Astrocyte of the spinal cord (primary cell): ENCODE measurements around the gene VAV3.

Experiments
- DNase-seq: peaks from one replicate; pipeline ENCODE4 v3.0.0; 2011; ENCODE audit warnings: low read depth, low spot score
- H3K4me3 ChIP-seq: 2 replicates; pipeline ENCODE4 v1.5.1; 2011; ENCODE audit warnings: low read depth, mild to moderate bottlenecking, low read length, moderate library complexity
- CTCF ChIP-seq: IDR thresholded peaks from 2 replicates; pipeline ENCODE4 v1.5.1; 2012; ENCODE audit warnings: low read depth, mild to moderate bottlenecking, low read length, inconsistent platforms
- in situ Hi-C: cut with HindIII; loops from 2 replicates; pipeline ENCODE4 v1.10.0; 2017; ENCODE audit warnings: low sequenced_read_pairs

VAV3 gene

GRCh38 chr1:107950464-107950863 lies 14.5 kb downstream of the VAV3 start:
- TF ChIP-seq CTCF = no peak
- in situ Hi-C loops = no loop called here
- DNase-seq = no peak
- no peak overlapping the region for H3K4me3 ChIP-seq

- in situ Hi-C loops = no loop called here
- H3K4me3 ChIP-seq = no peak overlapping the region
- DNase-seq = no peak
- TF ChIP-seq CTCF = no peak
Measured at GRCh38 chr1:107949467-107950253, 15.3 kb downstream of the VAV3 start.

GRCh38 chr1:107946794-107947193 lies 18.2 kb downstream of the VAV3 start:
- no peak for DNase-seq
- no peak for TF ChIP-seq CTCF
- no peak overlapping the region for H3K4me3 ChIP-seq
- in situ Hi-C loops = no loop called here

GRCh38 chr1:107943694-107944093 lies 21.3 kb downstream of the VAV3 start:
- in situ Hi-C loops = no loop called here
- DNase-seq = no peak
- H3K4me3 ChIP-seq = no peak overlapping the region
- TF ChIP-seq CTCF = no peak

GRCh38 chr1:107942814-107943213 lies 22.2 kb downstream of the VAV3 start:
- DNase-seq = no peak
- TF ChIP-seq CTCF = no peak
- in situ Hi-C loops = no loop called here
- H3K4me3 ChIP-seq = no peak overlapping the region

GRCh38 chr1:107941531-107941930 lies 23.4 kb downstream of the VAV3 start:
- in situ Hi-C loops = no loop called here
- no peak for DNase-seq
- no peak overlapping the region for H3K4me3 ChIP-seq
- TF ChIP-seq CTCF = no peak
